Measurements from ENCODE around the gene CRTC3.
"Not testable (repeated sequence)": the region's sequence is repeated elsewhere in the genome, so short reads cannot be mapped to it uniquely, and the experiment has no call there.

Gene CRTC3

DNA sequence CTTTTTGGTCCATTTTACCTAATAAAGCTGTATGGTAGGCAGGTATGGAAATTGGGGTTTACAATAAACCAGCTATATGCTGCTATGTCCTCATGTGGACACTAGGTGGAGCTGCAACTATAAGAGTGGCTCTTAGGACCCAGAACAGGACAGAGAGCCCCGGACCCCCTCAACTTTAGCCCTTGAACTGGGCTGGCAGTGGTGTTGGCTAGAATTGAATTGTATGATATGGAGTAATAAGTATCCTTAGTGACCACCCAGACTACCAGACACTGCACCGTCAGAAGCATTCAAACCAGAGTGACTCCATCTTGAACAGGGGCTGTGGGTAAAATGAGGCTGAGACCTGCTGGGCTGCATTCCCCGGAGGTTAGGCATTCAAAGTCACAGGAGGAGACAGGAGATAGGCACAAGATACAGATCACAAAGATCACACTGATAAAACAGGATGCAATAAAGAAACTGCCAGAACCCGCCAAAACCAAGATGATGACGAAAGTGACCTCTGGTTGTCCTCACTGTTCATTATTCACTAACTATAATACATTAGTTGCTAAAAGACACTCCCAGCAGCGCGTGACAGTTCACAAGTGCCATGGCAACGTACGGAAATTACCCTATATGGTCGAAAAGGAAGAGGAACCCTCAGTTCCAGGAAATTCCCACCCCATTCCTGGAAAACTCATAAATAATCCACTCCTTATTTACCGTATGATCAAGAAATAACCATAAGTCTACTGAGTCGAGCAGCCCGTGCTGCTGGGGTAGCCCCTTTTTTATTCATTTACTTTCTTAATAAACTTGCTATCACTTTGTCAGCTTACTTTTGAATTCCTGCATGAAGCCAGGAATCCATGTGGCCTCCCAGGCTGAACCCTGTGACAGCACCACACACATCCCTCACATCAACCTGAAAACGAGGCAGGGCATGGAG is 118.7 kb downstream of the CRTC3 start:
- H3K27me3 ChIP-seq = no peaks in the 10 kb centered on the region
- H4K20me1 ChIP-seq = peaks cover 0 to 24% (median 0%) of the 10 kb centered on the region in 11 experiments; a peak in 6 of 22 replicates
- peaks cover 0 to 16% (median 10%) of the 10 kb centered on the region in 11 experiments; a peak in 17 of 22 replicates for H3K36me3 ChIP-seq
- H3K27ac ChIP-seq = peak overlapping the region in 6 of 11 experiments; percentile 8 to 74 (median 66); a peak in 11 of 22 replicates
- no peak for TF ChIP-seq Cebpa-rat (IDR thresholded peaks at IDR 0.05)
- H3K4me2 ChIP-seq = peak overlapping the region; percentile 24 to 89 (median 65)
- peak overlapping the region in 7 of 11 experiments; percentile 19 to 57 (median 40); a peak in 10 of 22 replicates for H3K9ac ChIP-seq
- H3K9me3 ChIP-seq (replicated peaks in 1 of 11) = peaks cover 0 to 6% (median 0%) of the 10 kb centered on the region in 11 experiments; a peak in 2 of 22 replicates
- H3K4me1 ChIP-seq = peaks cover 30 to 53% (median 31%) of the 10 kb centered on the region in 10 experiments
- peak overlapping the region in 1 of 10 experiments; percentile 19; a peak in 1 of 20 replicates for H3K4me3 ChIP-seq

DNA sequence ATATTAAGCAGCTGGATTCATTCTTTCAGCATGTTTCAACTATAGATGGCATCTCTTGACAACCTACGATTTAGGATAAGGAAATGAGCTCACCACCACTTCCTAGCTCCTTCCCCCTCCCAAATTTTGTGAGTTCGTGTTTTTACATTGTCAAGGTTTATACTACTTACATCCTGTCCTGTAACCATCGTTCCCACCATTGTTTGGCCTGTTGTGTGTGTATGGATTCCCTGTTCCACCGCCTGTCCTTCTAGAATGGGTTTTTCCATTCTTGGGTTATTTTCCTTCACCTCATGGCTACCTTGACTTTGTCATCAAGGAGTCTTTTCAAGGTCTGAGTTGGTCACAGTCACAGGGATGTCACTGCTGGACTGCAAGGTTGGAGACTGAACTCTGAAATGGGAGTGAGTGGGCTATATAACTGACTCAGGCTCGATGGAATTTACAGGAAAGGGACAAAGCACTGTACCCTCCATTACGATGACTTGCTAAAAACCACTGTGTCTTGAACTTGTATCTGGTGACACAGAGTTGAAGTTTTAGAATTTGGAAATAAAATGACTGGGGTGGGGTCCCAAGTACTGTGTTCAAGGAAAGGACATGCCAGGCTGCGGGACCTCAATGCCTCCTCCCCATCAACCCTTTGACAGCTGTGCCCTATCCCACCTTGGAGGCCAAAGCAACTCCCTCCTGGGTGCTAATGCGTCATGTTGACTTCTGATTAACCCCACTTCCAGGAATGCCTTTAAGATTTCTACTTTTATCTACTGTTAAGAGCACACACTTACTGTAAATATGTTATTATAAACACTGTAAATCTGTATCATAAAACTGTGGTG is 120.6 kb downstream of the CRTC3 start:
- peaks cover 0 to 6% (median 0%) of the 10 kb centered on the region in 11 experiments; a peak in 2 of 22 replicates for H3K9me3 ChIP-seq (replicated peaks in 1 of 11)
- peaks cover 44 to 61% (median 49%) of the 10 kb centered on the region in 10 experiments for H3K4me1 ChIP-seq
- peak overlapping the region; percentile 24 to 89 (median 65) for H3K4me2 ChIP-seq
- peak overlapping the region in 10 of 11 experiments; percentile 0 to 74 (median 36); a peak in 16 of 22 replicates for H3K27ac ChIP-seq
- H3K27me3 ChIP-seq = no peaks in the 10 kb centered on the region
- TF ChIP-seq Cebpa-rat (IDR thresholded peaks at IDR 0.05) = no peak
- no peaks in the 10 kb centered on the region; a peak in 1 of 22 replicates for H3K36me3 ChIP-seq
- peaks cover 0 to 9% (median 0%) of the 10 kb centered on the region in 11 experiments; a peak in 6 of 22 replicates for H4K20me1 ChIP-seq
- peak overlapping the region in 3 of 11 experiments; percentile 21 to 42 (median 22); a peak in 2 of 22 replicates for H3K9ac ChIP-seq
- no peak overlapping the region for H3K4me3 ChIP-seq

DNA sequence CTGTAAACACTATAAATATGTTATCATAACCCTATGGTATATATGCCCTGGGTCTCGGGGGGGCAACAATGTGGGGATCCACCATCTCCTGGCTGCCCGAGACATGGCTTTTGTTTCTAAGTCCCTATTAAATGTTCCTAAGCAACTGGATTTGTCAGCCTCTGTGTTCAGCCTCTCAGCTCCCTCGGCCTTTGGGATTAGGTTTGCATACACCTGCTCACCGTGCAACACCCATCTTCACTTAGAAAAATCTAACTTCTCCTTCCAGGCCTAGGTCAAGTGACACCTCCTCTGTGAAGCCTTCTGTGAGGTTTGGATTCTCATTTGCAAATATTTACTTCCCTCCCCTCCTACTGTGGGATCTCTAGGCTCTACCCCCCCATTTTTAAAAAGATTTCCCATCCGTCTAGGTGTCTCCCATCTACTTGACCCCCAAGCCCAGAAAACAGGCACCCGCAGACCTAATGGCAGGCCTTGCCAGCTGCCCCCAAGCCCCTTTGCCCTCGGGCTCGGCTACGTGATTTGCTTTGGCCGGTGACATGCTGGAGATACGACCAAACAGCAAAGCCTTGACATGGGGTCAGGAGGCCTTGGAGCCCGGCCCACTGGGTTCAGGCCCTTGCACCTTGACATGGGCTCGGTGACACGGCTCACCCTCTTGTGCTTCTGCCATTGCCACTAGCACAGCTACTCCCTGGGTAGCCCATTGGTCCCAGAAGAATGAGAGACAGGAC is 121.4 kb downstream of the CRTC3 start:
- Histone ChIP-seq H4K20me1 (peaks cover 0 to 2% (median 0%) of the 10 kb centered on the region in 11 experiments; a peak in 2 of 22 replicates), H3K9me3 (replicated peaks in 1 of 11) (peaks cover 0 to 6% (median 0%) of the 10 kb centered on the region in 11 experiments; a peak in 2 of 22 replicates), H3K27me3 (no peaks in the 10 kb centered on the region), H3K9ac (no peak overlapping the region), H3K4me2 (peak overlapping the region in 1 of 11 experiments; percentile 89; a peak in 3 of 22 replicates), H3K36me3 (no peaks in the 10 kb centered on the region), H3K27ac (peak overlapping the region in 5 of 11 experiments; percentile 26 to 74 (median 57); a peak in 6 of 22 replicates), H3K4me3 (no peak overlapping the region), H3K4me1 (peaks cover 50 to 68% (median 57%) of the 10 kb centered on the region in 10 experiments)
- TF ChIP-seq Cebpa-rat (IDR thresholded peaks at IDR 0.05) = no peak

DNA sequence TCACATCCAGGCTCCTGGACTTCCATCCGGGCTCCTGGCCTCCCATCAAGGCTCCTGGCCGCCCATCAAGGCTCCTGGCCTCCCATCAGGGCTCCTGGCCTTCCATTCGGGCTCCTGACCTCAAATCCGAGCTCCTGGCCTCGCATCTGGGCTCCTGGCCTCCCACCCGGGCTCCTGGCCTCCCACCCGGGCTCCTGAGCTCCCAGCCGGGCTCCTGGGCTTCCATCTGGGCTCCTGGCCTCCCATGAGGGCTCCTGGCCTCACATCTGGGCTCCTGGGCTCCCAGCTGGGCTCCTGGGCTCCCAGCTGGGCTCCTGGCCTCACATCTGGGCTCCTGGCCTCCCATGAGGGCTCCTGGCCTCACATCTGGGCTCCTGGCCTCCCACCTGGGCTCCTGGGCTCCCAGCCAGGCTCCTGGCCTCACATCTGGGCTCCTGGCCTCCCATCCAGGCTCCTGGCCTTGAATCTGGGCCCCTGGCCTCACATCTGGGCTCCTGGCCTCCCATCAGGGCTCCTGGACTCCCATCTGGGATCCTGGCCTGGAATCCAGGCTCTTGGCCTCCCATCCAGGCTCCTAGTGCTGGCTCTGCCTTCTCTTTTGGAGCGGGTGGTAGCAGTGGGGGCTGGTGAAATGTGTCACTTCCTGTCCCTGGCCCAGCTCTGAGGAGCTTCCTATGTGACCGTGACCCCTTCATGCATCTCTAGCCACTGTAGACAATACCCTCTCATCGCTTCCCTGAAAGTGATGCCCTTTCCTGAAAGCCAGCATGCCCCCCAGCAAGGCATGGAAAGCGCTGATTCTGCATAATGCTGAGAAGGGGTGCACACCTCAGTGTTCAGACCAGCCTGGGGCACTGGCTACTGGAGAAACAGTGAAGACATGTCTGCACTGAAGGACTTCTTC is 124.8 kb downstream of the CRTC3 start:
- Histone ChIP-seq H3K4me2 (peak overlapping the region; percentile 74 to 98 (median 90)), H3K4me1 (peaks cover 64 to 81% (median 71%) of the 10 kb centered on the region in 10 experiments), H4K20me1 (no peaks in the 10 kb centered on the region), H3K9ac (peak overlapping the region; percentile 59 to 92 (median 75)), H3K4me3 (peak overlapping the region in 3 of 10 experiments; percentile 11 to 35 (median 13); a peak in 4 of 20 replicates), H3K36me3 (no peaks in the 10 kb centered on the region), H3K9me3 (replicated peaks in 1 of 11) (peaks cover 0 to 6% (median 0%) of the 10 kb centered on the region in 11 experiments; a peak in 2 of 22 replicates), H3K27me3 (no peaks in the 10 kb centered on the region), H3K27ac (peak overlapping the region; percentile 61 to 97 (median 85))
- TF ChIP-seq Cebpa-rat (IDR thresholded peaks at IDR 0.05) = no peak

DNA sequence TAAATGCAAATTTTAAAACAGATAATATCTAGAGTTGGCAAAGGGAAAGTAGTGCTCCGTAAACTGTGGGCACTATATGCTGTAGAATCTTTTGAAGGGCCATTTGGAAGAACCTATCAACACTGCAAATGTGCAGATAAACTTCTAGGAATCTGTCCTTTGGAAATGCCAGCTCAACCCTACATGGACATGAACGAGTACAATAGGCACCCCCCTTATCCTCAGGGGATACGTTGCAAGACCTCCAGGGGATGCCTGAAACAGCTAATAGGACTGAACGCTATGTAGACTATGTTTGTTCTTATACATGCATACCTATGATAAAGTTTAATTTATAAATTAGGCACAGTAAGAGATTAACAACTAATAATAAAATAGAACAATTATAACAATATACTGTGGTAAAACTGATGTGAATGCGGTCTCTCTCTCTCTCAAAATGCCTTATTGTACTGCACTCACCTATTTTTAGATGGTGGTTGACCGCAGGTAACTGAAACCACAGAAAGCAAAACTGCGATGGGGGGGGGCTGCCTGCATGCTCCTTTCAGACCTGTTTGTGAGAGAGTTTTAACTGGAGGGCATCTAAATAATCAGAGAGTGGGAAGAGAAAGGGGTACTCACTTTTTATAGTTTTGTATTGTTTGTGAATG is 127.9 kb downstream of the CRTC3 start:
- H4K20me1 ChIP-seq; H3K36me3 ChIP-seq; H3K9me3 ChIP-seq (replicated peaks in 1 of 11); H3K27me3 ChIP-seq: not testable (repeated sequence)
- Histone ChIP-seq H3K4me1 (peaks cover 86 to 97% (median 90%) of the 10 kb centered on the region in 10 experiments), H3K9ac (peak overlapping the region in 1 of 11 experiments; percentile 37; a peak in 2 of 22 replicates), H3K4me2 (peak overlapping the region; percentile 81 to 99 (median 97)), H3K27ac (peak overlapping the region in 2 of 11 experiments; percentile 32 to 54; a peak in 3 of 22 replicates), H3K4me3 (peak overlapping the region in 4 of 10 experiments; percentile 18 to 45 (median 30); a peak in 4 of 20 replicates)

DNA sequence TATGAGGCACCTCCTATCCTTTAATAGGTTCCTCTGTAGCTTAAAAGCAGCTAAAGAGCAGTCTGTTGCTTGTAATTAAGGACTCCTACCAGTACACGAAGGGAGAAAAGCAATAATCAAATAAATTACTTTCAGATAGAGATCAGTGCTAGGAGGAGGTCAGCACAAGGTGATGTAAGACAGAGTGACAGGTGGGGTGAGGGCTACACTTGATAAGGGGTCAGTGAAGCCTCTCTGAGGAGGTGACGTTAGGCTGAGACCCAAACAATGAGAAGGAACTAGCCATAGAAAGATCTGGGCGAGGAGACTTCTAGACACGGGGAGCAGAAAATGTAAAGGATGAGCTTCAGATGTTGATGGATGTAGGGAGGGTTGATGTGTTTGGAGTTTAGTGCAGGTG is 129.8 kb downstream of the CRTC3 start:
- H3K27ac ChIP-seq = peak overlapping the region in 4 of 11 experiments; percentile 29 to 81 (median 80); a peak in 5 of 22 replicates
- no peak for TF ChIP-seq Cebpa-rat (IDR thresholded peaks at IDR 0.05)
- peaks cover 94 to 100% (median 96%) of the 10 kb centered on the region in 10 experiments for H3K4me1 ChIP-seq
- H3K27me3 ChIP-seq = no peaks in the 10 kb centered on the region
- H3K4me3 ChIP-seq = no peak overlapping the region
- H3K36me3 ChIP-seq = no peaks in the 10 kb centered on the region
- peak overlapping the region; percentile 81 to 99 (median 97) for H3K4me2 ChIP-seq
- no peaks in the 10 kb centered on the region for H3K9me3 ChIP-seq (replicated peaks in 1 of 11)
- no peaks in the 10 kb centered on the region for H4K20me1 ChIP-seq
- no peak overlapping the region; a peak in 1 of 22 replicates for H3K9ac ChIP-seq

Measured in BLaER1 treated with 17β-estradiol and CSF1 and Interleukin-3, amounts not matched to agents 10 nM and 100 nM (cell line).